ENCODE data around the gene SLC12A5.

GRCh38 chr20:46050885-46051284 lies 21.9 kb downstream of the SLC12A5 start:
- no peak for TF ChIP-seq CTCF (IDR thresholded peaks at IDR 0.05)
- TF ChIP-seq POLR2A (IDR thresholded peaks at IDR 0.05; ENCODE audit: low read depth): no peak
- TF ChIP-seq POLR2AphosphoS5 (IDR thresholded peaks at IDR 0.05): no peak

Measured in esophagus muscularis mucosa (tissue), 3 donors.